Upper lobe of right lung (tissue), 1 donor: ENCODE measurements around the gene PRPF40A. TPM values are rescaled to one million over a fixed set of nuclear protein-coding genes. Genes with fewer than 3 reads are reported as not detected.

Source experiments
- ATAC-seq: fragments of 200-7000 bp; cut with Tn5 transposase; one replicate; pipeline ENCODE4 v1.9.1; 2020; ENCODE audit warnings: mild to moderate bottlenecking, moderate library complexity
- DNase-seq: peaks from one replicate; pipeline ENCODE4 v3.0.0-alpha.2; 2020
- H3K27ac ChIP-seq: fragments of 200-600 bp; one replicate; pipeline ENCODE4 v1.8.0; 2022
- H3K27me3 ChIP-seq: fragments of 200-600 bp; one replicate; pipeline ENCODE4 v1.8.0; 2022; ENCODE audit warnings: mild to moderate bottlenecking
- H3K36me3 ChIP-seq: fragments of 200-600 bp; one replicate; pipeline ENCODE4 v1.8.0; 2022
- H3K4me1 ChIP-seq: fragments of 200-600 bp; one replicate; pipeline ENCODE4 v1.8.0; 2022
- H3K4me3 ChIP-seq: fragments of 200-600 bp; one replicate; pipeline ENCODE4 v1.8.0; 2022; ENCODE audit warnings: mild to moderate bottlenecking
- H3K9me3 ChIP-seq: fragments of 200-600 bp; one replicate; pipeline ENCODE4 v1.8.0; 2022
- intact Hi-C: fragments of 100-400 bp; cut with DNase I; formaldehyde crosslinking; loops from one replicate; pipeline ENCODE4 v1.11.0; 2022
- total RNA-seq: library from RNA; stranded (reverse); fragmentation: NEBNext Ultra II Directional; extraction: Animal tissue kit (Norgen Biotek cat#: 25700); gene quantifications from one replicate; pipeline ENCODE4 v1.2.1, GENCODE V29; 2021
- TF ChIP-seq, protein P1 (sequence below): fragments of 200-600 bp; IDR thresholded peaks from one replicate; pipeline ENCODE4 v1.8.0; 2022; ENCODE audit warnings: antibody characterized with exemption
- donor health status: DM: no; HTN: yes; CAD: no; lungs with severe emphysema.

Gene PRPF40A
- total RNA-seq, 1 donor from 2014 or later: 71.6 TPM

DNA sequence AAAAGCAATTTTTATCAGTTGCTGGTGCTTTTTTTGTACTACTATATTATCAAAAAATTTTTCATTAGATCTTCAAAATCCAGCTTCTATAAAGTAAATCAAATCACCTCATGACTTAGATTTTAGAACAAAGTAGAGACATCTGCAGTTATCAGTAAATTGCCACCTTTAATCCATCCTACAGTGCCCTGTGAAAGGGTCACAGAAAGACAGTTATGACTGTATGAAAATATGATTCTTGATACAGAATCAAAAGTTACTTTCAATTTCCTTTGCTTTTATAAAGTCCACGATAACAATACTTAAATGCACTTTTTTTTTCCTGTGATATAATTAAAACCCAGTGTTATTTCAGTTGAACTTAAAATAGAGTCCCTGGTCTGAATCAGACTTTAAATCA, 61.4 kb downstream of the PRPF40A start:
- H3K27me3 ChIP-seq: no peaks in the 10 kb centered on the region
- no peaks in the 10 kb centered on the region for H3K4me1 ChIP-seq
- TF ChIP-seq, protein P1, sequence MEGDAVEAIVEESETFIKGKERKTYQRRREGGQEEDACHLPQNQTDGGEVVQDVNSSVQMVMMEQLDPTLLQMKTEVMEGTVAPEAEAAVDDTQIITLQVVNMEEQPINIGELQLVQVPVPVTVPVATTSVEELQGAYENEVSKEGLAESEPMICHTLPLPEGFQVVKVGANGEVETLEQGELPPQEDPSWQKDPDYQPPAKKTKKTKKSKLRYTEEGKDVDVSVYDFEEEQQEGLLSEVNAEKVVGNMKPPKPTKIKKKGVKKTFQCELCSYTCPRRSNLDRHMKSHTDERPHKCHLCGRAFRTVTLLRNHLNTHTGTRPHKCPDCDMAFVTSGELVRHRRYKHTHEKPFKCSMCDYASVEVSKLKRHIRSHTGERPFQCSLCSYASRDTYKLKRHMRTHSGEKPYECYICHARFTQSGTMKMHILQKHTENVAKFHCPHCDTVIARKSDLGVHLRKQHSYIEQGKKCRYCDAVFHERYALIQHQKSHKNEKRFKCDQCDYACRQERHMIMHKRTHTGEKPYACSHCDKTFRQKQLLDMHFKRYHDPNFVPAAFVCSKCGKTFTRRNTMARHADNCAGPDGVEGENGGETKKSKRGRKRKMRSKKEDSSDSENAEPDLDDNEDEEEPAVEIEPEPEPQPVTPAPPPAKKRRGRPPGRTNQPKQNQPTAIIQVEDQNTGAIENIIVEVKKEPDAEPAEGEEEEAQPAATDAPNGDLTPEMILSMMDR: no peak
- no peak for DNase-seq
- peaks cover 85% of the 10 kb centered on the region for H3K36me3 ChIP-seq
- intact Hi-C loops: no loop called here
- no peak for ATAC-seq
- no peak overlapping the region for H3K4me3 ChIP-seq
- H3K9me3 ChIP-seq: no peaks in the 10 kb centered on the region
- H3K27ac ChIP-seq: no peak overlapping the region

DNA sequence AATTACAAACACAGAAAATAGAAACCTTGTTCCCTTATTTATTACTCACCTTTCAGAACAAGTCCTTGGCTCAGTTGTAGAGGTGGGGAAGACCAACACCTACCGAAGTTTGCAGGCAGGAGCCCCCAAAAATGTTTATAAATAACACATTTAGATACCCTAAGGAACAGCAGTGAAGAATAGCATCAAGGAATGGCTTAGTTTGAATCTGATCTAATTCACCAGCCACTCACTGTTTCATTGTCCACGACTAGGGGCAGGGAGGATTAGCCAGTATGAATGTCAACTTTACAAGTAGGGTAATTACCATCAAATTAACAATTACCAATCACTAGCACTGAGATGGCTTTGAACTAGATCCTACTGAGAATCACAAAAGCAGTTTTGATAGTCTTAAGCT, 65.4 kb downstream of the PRPF40A start:
- Histone ChIP-seq H3K27me3 (no peaks in the 10 kb centered on the region), H3K9me3 (no peaks in the 10 kb centered on the region), H3K4me1 (peaks cover 13% of the 10 kb centered on the region), H3K36me3 (peaks cover 75% of the 10 kb centered on the region), H3K4me3 (no peak overlapping the region), H3K27ac (no peak overlapping the region)
- ATAC-seq (no peak), DNase-seq (no peak)
- TF ChIP-seq, protein P1: no peak
- intact Hi-C loops: no loop called here

DNA sequence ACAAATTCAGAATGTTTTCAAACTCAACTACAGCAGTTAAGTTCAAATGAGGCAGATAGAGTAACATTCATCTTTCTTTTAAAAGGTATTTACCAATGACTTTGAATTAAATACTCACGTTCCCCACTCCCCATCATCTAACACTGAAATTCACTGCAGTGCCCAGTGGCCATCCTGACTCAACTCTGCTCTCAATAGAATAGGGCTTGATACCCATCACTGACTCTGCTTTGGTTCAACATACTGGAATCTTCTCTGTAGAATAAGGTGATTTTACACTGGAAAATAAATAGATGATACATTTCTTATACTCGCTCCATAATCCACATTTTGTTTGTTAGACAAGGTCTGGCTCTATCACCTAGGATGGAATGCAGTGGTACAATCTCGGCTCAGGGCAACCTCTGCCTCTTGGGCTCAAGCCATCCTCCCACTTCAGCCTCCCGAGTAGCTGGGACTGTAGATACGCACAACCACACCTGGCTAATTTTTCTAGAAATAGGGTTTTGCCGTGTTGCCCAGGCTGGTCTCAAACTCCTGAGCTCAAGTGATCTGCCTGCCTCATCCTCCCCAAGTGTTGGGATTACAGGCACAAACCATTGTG, 66.4 kb downstream of the PRPF40A start:
- ATAC-seq (no peak), DNase-seq (no peak)
- Histone ChIP-seq H3K4me3 (no peak overlapping the region), H3K4me1 (peaks cover 13% of the 10 kb centered on the region), H3K27ac (no peak overlapping the region), H3K36me3 (peaks cover 66% of the 10 kb centered on the region), H3K9me3 (no peaks in the 10 kb centered on the region), H3K27me3 (no peaks in the 10 kb centered on the region)
- intact Hi-C loops: no loop called here
- TF ChIP-seq, protein P1: no peak

DNA sequence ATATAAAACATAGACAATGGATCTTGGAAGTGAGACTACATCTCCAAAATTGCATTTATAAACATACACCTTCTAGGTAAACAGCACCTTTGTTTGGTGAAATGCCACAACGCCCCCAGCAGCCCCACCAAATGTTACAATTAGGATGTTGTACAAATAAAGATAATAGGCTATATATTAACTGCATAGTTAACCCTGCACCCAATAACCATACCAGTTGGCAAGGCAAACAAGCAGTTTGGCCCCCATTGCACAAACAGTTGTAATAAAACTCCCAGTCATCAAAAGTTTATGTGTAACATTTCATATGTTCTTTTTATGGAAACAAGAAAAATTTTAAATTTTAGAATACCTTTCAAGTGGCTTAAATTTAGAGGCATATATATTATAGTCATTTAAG, 67.3 kb downstream of the PRPF40A start:
- Histone ChIP-seq H3K27ac (no peak overlapping the region), H3K4me1 (peaks cover 13% of the 10 kb centered on the region), H3K9me3 (no peaks in the 10 kb centered on the region), H3K36me3 (peaks cover 57% of the 10 kb centered on the region), H3K27me3 (no peaks in the 10 kb centered on the region), H3K4me3 (no peak overlapping the region)
- ATAC-seq: no peak
- TF ChIP-seq, protein P1: no peak
- intact Hi-C loops: no loop called here
- no peak for DNase-seq

DNA sequence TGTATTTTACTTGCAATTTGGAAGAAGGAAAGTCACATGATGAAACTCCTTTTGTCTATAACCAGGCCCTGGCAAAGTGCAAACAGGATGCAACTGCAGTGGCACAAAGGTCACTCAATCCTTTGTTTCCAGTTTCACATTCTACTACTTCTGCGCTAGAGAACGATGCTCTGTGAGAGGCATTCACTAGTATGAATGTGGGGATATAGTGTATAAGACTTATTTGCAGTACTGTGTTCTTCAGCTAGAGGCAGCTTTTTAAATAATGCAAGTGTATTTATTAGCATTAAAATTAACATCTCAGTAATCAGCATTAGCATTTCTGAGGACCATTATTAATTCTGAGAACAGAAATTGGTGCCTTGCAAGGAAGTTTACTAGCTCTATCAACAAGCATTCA, 68.9 kb downstream of the PRPF40A start:
- DNase-seq: no peak
- TF ChIP-seq, protein P1: peak; percentile 21
- H3K4me1 ChIP-seq: peaks cover 13% of the 10 kb centered on the region
- H3K27ac ChIP-seq: no peak overlapping the region
- intact Hi-C loops: no loop called here
- no peak overlapping the region for H3K4me3 ChIP-seq
- no peaks in the 10 kb centered on the region for H3K9me3 ChIP-seq
- ATAC-seq: peak; percentile 35
- peaks cover 44% of the 10 kb centered on the region for H3K36me3 ChIP-seq
- H3K27me3 ChIP-seq: no peaks in the 10 kb centered on the region

DNA sequence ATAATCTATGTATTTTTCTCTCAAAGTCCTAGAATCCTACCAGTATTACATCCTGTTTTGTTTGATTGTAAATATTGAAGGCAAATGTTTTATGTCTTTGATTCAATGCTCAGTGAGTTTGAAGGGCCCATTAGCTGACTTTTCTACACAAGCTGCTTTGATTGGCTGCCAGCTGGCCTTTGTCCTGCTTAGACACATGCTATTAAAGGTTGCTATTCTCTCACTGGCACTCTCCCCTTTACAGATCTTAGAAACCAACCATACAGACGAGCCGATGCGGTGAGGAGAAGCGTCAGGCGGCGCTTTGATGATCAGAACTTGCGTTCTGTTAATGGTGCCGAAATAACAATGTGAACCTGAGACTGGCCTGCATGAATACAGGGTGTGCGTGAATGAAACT, 69.7 kb downstream of the PRPF40A start:
- Histone ChIP-seq H3K27me3 (no peaks in the 10 kb centered on the region), H3K4me1 (peaks cover 13% of the 10 kb centered on the region), H3K27ac (no peak overlapping the region), H3K9me3 (no peaks in the 10 kb centered on the region), H3K4me3 (no peak overlapping the region), H3K36me3 (peaks cover 50% of the 10 kb centered on the region)
- TF ChIP-seq, protein P1: no peak
- intact Hi-C loops: no loop called here
- ATAC-seq (peak; percentile 59), DNase-seq (peak; percentile 66)
